K562 (cell line): ENCODE results near the gene CLCN6. TPM values are rescaled to one million over a fixed set of nuclear protein-coding genes. Genes with fewer than 3 reads are reported as not detected.

ENCODE experiments used
- BRCA1 ChIP-seq, 2 experiments: fragments of 450-650 bp in 1 of 2; sonication (generic) in 1 of 2; formaldehyde crosslinking in 1 of 2; IDR thresholded peaks; 2 replicates each; pipeline versions ENCODE4 v1.5.0 to v1.6.1; 2017 to 2020; ENCODE audit warnings: mild to moderate bottlenecking in 1 of 2, missing genetic modification reagents in 1 of 2
- CREB5 ChIP-seq: fragments of 250-450 bp; sonication (Bioruptor Pico); IDR thresholded peaks from 2 replicates; pipeline ENCODE4 v1.5.0; 2020; ENCODE audit warnings: mild to moderate bottlenecking
- GATA2 ChIP-seq: sonication (generic); formaldehyde crosslinking; IDR thresholded peaks from 2 replicates; pipeline ENCODE4 v1.4.0; 2020; ENCODE audit warnings: mild to moderate bottlenecking, missing genetic modification reagents
- HINFP ChIP-seq: fragments of 450-650 bp; conservative IDR thresholded peaks from 2 replicates; pipeline ENCODE4 v1.6.1; 2016; ENCODE audit warnings: missing genetic modification characterization, low read depth, mild to moderate bottlenecking, control low read depth, missing compliant biosample characterization
- HLTF ChIP-seq: fragments of 450-650 bp; IDR thresholded peaks from 2 replicates; pipeline ENCODE4 v1.6.1; 2016
- KLF10 ChIP-seq: fragments of 250-450 bp; sonication (Bioruptor Pico); IDR thresholded peaks from 2 replicates; pipeline ENCODE4 v1.6.1; 2021; ENCODE audit warnings: matching md5 sums
- L3MBTL2 ChIP-seq: fragments of 450-650 bp; IDR thresholded peaks from 2 replicates; pipeline ENCODE4 v1.6.1; 2016; ENCODE audit warnings: mild to moderate bottlenecking, moderate library complexity
- LEF1 ChIP-seq: fragments of 450-650 bp; IDR thresholded peaks from 2 replicates; pipeline ENCODE4 v1.6.1; 2016; ENCODE audit warnings: mild to moderate bottlenecking
- MECOM ChIP-seq: fragments of 250-450 bp; sonication (Bioruptor Pico); IDR thresholded peaks from 2 replicates; pipeline ENCODE4 v1.8.0; 2022; ENCODE audit warnings: inconsistent platforms
- MYNN ChIP-seq, 2 experiments: sonication (generic); formaldehyde crosslinking in 1 of 2; IDR thresholded peaks; 2 replicates each; pipeline versions ENCODE4 v1.5.0 to v1.6.1; 2016 to 2020; ENCODE audit warnings: antibody characterized with exemption in 1 of 2, missing genetic modification reagents in 1 of 2
- NCOR1 ChIP-seq: fragments of 450-650 bp; IDR thresholded peaks from 2 replicates; pipeline ENCODE4 v1.6.1; 2016; ENCODE audit warnings: mild to moderate bottlenecking, moderate library complexity
- NR4A1 ChIP-seq, 2 experiments: fragments of 250-450 bp in 1 of 2; fragments of 450-650 bp in 1 of 2; sonication (Bioruptor Pico) in 1 of 2; IDR thresholded peaks; 2 replicates each; pipeline versions ENCODE4 v1.4.0 to v1.6.1; 2016 to 2020; ENCODE audit warnings: mild to moderate bottlenecking in 2 of 2, missing compliant biosample characterization in 1 of 2, missing genetic modification characterization in 1 of 2, moderate library complexity in 1 of 2
- ZNF592 ChIP-seq: fragments of 450-650 bp; IDR thresholded peaks from 2 replicates; pipeline ENCODE4 v1.6.1; 2017; ENCODE audit warnings: antibody characterized with exemption, mild to moderate bottlenecking
- ZNF639 ChIP-seq, 2 experiments: fragments of 200-800 bp in 1 of 2; sonication (Bioruptor generic) in 1 of 2; sonication (generic) in 1 of 2; formaldehyde crosslinking in 1 of 2; IDR thresholded peaks in 1 of 2; conservative IDR thresholded peaks in 1 of 2; 2 replicates each; pipeline versions ENCODE4 v1.5.0 to v1.6.1; 2016 to 2020; ENCODE audit warnings: missing compliant biosample characterization in 1 of 2, missing genetic modification characterization in 1 of 2, missing genetic modification reagents in 1 of 2
- ZNF740 ChIP-seq, 3 experiments: fragments of 200-800 bp in 1 of 3; sonication (Bioruptor generic) in 1 of 3; sonication (generic) in 1 of 3; formaldehyde crosslinking in 1 of 3; IDR thresholded peaks; 2 replicates each; pipeline versions ENCODE4 v1.6.1 to v1.8.0; 2016 to 2022; ENCODE audit warnings: mild to moderate bottlenecking in 2 of 3, missing compliant biosample characterization in 2 of 3, missing genetic modification characterization in 2 of 3, missing genetic modification reagents in 1 of 3
- polyA plus RNA-seq, 8 experiments: library from polyadenylated mRNA; depleted of rRNA in 4 of 8; stranded (reverse) in 5 of 8; unstranded in 3 of 8; fragments of >200 nt; fragmentation: Nextera tagmentation in 2 of 8; fragmentation: Illumina TruSeq in 1 of 8; extraction: Ambion mirVana in 2 of 8; extraction: Trizol in 1 of 8; gene quantifications; 2 replicates each; pipeline versions ENCODE4 v1.2.1 to v1.2.3, GENCODE V29; 2011 to 2014; ENCODE audit warnings: inconsistent platforms in 1 of 8, missing spikeins in 1 of 8
- total RNA-seq, 7 experiments: library from RNA; depleted of rRNA in 6 of 7; stranded (reverse); fragments of >200 nt in 6 of 7; fragmentation: Illumina TruSeq in 2 of 7; extraction: Trizol in 2 of 7; gene quantifications; 2 replicates each; pipeline versions ENCODE4 v1.2.1 to v1.2.3, GENCODE V29; 2011 to 2021; ENCODE audit warnings: low replicate concordance in 1 of 7

Gene CLCN6
- total and polyA plus RNA-seq, 9 of the 15 experiments (the other 6 are each of a cell fraction or from before 2014, with no cell fraction given) = 2.0 to 21.8 (median 13.6) TPM

- TF ChIP-seq HLTF (no peak), ZNF740 (CRISPR knock-in tag; IDR thresholded peaks at IDR 0.05) (no peak), ZNF740 (tag; IDR thresholded peaks at IDR 0.05) (peak in 1 of 2 experiments; percentile 44; a peak in 1 of 4 replicates), ZNF639 (CRISPR knock-in tag; conservative IDR thresholded peaks at IDR 0.05 in 1 of 2, IDR thresholded peaks at IDR 0.05 in 1 of 2) (peak in 1 of 2 experiments; percentile 82; a peak in 2 of 4 replicates), NR4A1 (CRISPR knock-in tag; IDR thresholded peaks at IDR 0.05) (no peak), NR4A1 (tag; IDR thresholded peaks at IDR 0.05) (peak; percentile 85), NCOR1 (no peak), ZNF592 (peak; percentile 88), L3MBTL2 (peak; percentile 76), MECOM (CRISPR knock-in tag) (no peak), KLF10 (no peak), LEF1 (no peak), MYNN (IDR thresholded peaks at IDR 0.05) (no peak), MYNN (CRISPR knock-in tag; IDR thresholded peaks at IDR 0.05) (no peak), GATA2 (peak; percentile 34; the same call in 1 of the 2 replicates), CREB5 (CRISPR knock-in tag) (0 out of 2 replicates have a peak, but pooled peaks have one; percentile 55), HINFP (tag) (0 out of 2 replicates have a peak, but pooled peaks have one; percentile 53), BRCA1 (IDR thresholded peaks at IDR 0.05) (no peak), BRCA1 (CRISPR knock-in tag; IDR thresholded peaks at IDR 0.05) (0 out of 2 replicates have a peak, but pooled peaks have one; percentile 17)
Measured at GRCh38 chr1:11879311-11880180, 73.6 kb downstream of the CLCN6 start (continued).
